ENCODE data around the gene CC2D1A.

DNA sequence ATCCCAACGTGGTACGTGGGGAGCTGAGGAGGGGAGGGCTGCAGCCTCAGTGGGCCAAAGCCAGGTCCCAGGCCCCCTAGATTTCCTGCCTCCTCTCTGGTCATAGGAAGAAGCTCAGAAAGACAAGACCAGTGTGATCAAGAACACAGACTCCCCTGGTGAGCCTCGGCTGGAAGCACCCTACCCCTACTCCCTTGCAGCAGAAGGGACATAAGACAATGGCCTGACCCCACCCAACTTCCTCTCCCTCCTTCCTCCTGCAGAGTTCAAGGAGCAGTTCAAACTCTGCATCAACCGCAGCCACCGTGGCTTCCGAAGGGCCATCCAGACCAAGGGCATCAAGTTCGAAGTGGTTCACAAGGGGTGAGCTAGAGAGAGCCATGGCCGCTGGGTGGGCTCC is 20.7 kb downstream of the CC2D1A start:
- TF ChIP-seq, protein P1, sequence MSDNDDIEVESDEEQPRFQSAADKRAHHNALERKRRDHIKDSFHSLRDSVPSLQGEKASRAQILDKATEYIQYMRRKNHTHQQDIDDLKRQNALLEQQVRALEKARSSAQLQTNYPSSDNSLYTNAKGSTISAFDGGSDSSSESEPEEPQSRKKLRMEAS (IDR thresholded peaks at IDR 0.05) = no peak
- TF ChIP-seq CREB1 (IDR thresholded peaks at IDR 0.05; ENCODE audit: low read depth) (no peak), NFIC (IDR thresholded peaks at IDR 0.05) (no peak), EP300 (IDR thresholded peaks at IDR 0.05; ENCODE audit: borderline replicate concordance) (no peak), TAF1 (IDR thresholded peaks at IDR 0.05; ENCODE audit: low read depth) (no peak), RAD21 (IDR thresholded peaks at IDR 0.05; ENCODE audit: low read depth) (no peak)
- TF ChIP-seq, protein P2, sequence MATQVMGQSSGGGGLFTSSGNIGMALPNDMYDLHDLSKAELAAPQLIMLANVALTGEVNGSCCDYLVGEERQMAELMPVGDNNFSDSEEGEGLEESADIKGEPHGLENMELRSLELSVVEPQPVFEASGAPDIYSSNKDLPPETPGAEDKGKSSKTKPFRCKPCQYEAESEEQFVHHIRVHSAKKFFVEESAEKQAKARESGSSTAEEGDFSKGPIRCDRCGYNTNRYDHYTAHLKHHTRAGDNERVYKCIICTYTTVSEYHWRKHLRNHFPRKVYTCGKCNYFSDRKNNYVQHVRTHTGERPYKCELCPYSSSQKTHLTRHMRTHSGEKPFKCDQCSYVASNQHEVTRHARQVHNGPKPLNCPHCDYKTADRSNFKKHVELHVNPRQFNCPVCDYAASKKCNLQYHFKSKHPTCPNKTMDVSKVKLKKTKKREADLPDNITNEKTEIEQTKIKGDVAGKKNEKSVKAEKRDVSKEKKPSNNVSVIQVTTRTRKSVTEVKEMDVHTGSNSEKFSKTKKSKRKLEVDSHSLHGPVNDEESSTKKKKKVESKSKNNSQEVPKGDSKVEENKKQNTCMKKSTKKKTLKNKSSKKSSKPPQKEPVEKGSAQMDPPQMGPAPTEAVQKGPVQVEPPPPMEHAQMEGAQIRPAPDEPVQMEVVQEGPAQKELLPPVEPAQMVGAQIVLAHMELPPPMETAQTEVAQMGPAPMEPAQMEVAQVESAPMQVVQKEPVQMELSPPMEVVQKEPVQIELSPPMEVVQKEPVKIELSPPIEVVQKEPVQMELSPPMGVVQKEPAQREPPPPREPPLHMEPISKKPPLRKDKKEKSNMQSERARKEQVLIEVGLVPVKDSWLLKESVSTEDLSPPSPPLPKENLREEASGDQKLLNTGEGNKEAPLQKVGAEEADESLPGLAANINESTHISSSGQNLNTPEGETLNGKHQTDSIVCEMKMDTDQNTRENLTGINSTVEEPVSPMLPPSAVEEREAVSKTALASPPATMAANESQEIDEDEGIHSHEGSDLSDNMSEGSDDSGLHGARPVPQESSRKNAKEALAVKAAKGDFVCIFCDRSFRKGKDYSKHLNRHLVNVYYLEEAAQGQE (IDR thresholded peaks at IDR 0.05; ENCODE audit: low read depth) = no peak

Data from Ishikawa (cell line).